H9 (cell line): Measurements from ENCODE around the gene SLCO2A1. TPM values are rescaled to one million over a fixed set of nuclear protein-coding genes. Genes with fewer than 3 reads are reported as not detected.

Experiments
- DNase-seq: peaks from one replicate; pipeline ENCODE4 v3.0.0-alpha.2; 2017
- H2AFZ ChIP-seq: one replicate; pipeline ENCODE4 v1.6.1; 2013; ENCODE audit warnings: mild to moderate bottlenecking, low read length, control low read depth, moderate library complexity
- H2AK5ac ChIP-seq: 2 replicates; pipeline ENCODE4 v1.6.1; 2013; ENCODE audit warnings: low read length, control low read depth, mixed read lengths; ENCODE audit not compliant: insufficient read length
- H2BK120ac ChIP-seq: one replicate; pipeline ENCODE4 v1.6.1; 2013; ENCODE audit warnings: low read depth, mild to moderate bottlenecking, low read length, control low read depth, inconsistent platforms; ENCODE audit not compliant: poor library complexity, severe bottlenecking
- H2BK12ac ChIP-seq: 2 replicates; pipeline ENCODE4 v1.6.1; 2013; ENCODE audit warnings: low read length, control low read depth, mixed read lengths, low read depth; ENCODE audit not compliant: insufficient read length
- H2BK15ac ChIP-seq: 2 replicates; pipeline ENCODE4 v1.6.1; 2013; ENCODE audit warnings: low read depth, low read length, control low read depth
- H2BK20ac ChIP-seq: one replicate; pipeline ENCODE4 v1.6.1; 2013; ENCODE audit warnings: low read depth, mild to moderate bottlenecking, low read length, control low read depth, inconsistent platforms; ENCODE audit not compliant: poor library complexity, severe bottlenecking
- H2BK5ac ChIP-seq: 2 replicates; pipeline ENCODE4 v1.6.1; 2013; ENCODE audit warnings: low read length, control low read depth, mixed read lengths; ENCODE audit not compliant: insufficient read length
- H3K14ac ChIP-seq: 2 replicates; pipeline ENCODE4 v1.6.1; 2013; ENCODE audit warnings: low read length, control low read depth; ENCODE audit not compliant: insufficient read depth
- H3K18ac ChIP-seq: 2 replicates; pipeline ENCODE4 v1.6.1; 2013; ENCODE audit warnings: low read depth, mild to moderate bottlenecking, mixed read lengths, low read length, control low read depth; ENCODE audit not compliant: insufficient read length
- H3K23ac ChIP-seq: 2 replicates; pipeline ENCODE4 v1.6.1; 2013; ENCODE audit warnings: low read length, control low read depth, mixed read lengths, low read depth; ENCODE audit not compliant: insufficient read length
- H3K23me2 ChIP-seq: 2 replicates; pipeline ENCODE4 v1.6.1; 2013; ENCODE audit warnings: low read depth, mild to moderate bottlenecking, mixed read lengths, low read length, control low read depth; ENCODE audit not compliant: insufficient read length, poor library complexity, severe bottlenecking
- H3K27ac ChIP-seq: 2 replicates; pipeline ENCODE4 v1.5.1; 2013; ENCODE audit warnings: low read length, control low read depth, mixed read lengths, low read depth; ENCODE audit not compliant: insufficient read length
- H3K27me3 ChIP-seq: 2 replicates; pipeline ENCODE4 v1.6.1; 2013; ENCODE audit warnings: low read length, control low read depth, inconsistent platforms; ENCODE audit not compliant: insufficient read depth
- H3K4ac ChIP-seq: 2 replicates; pipeline ENCODE4 v1.6.1; 2013; ENCODE audit warnings: low read depth, mild to moderate bottlenecking, control low read depth, inconsistent platforms, low read length, moderate library complexity
- H3K4me1 ChIP-seq: 2 replicates; pipeline ENCODE4 v1.6.1; 2013; ENCODE audit warnings: low read length, control low read depth, inconsistent platforms; ENCODE audit not compliant: insufficient read depth
- H3K4me2 ChIP-seq: 2 replicates; pipeline ENCODE4 v1.6.1; 2013; ENCODE audit warnings: low read length, control low read depth, mixed read lengths; ENCODE audit not compliant: insufficient read length, insufficient read depth
- H3K56ac ChIP-seq: 2 replicates; pipeline ENCODE4 v1.6.1; 2013; ENCODE audit warnings: low read depth, mild to moderate bottlenecking, mixed read lengths, low read length, control low read depth; ENCODE audit not compliant: insufficient read length
- H3K79me1 ChIP-seq: 2 replicates; pipeline ENCODE4 v1.6.1; 2013; ENCODE audit warnings: low read depth, mild to moderate bottlenecking, moderate library complexity, low read length, control low read depth, inconsistent platforms; ENCODE audit not compliant: insufficient read depth, poor library complexity, severe bottlenecking
- H3K79me2 ChIP-seq: 2 replicates; pipeline ENCODE4 v1.6.1; 2013; ENCODE audit warnings: low read length, control low read depth, inconsistent platforms; ENCODE audit not compliant: insufficient read depth
- H3K9ac ChIP-seq: 2 replicates; pipeline ENCODE4 v1.6.1; 2013; ENCODE audit warnings: low read length, control low read depth, mixed read lengths; ENCODE audit not compliant: insufficient read length; ENCODE audit errors: extremely low read depth
- H3K9me3 ChIP-seq: one replicate; pipeline ENCODE4 v1.6.1; 2013; ENCODE audit warnings: low read depth, low read length, inconsistent platforms; ENCODE audit not compliant: control insufficient read depth
- H3T11ph ChIP-seq: one replicate; pipeline ENCODE4 v1.6.1; 2013; ENCODE audit warnings: mild to moderate bottlenecking, low read length, control low read depth, inconsistent platforms
- H4K20me1 ChIP-seq: one replicate; pipeline ENCODE4 v1.6.1; 2013; ENCODE audit not compliant: control insufficient read depth, insufficient read length, insufficient read depth
- H4K5ac ChIP-seq: 2 replicates; pipeline ENCODE4 v1.6.1; 2013; ENCODE audit warnings: low read depth, mild to moderate bottlenecking, mixed read lengths, low read length, control low read depth; ENCODE audit not compliant: insufficient read length
- H4K8ac ChIP-seq: replicated peaks from 2 replicates; pipeline ENCODE4 v1.6.1; 2013; ENCODE audit warnings: low read length, control low read depth, mixed read lengths, low read depth; ENCODE audit not compliant: insufficient read length
- H4K91ac ChIP-seq: 2 replicates; pipeline ENCODE4 v1.6.1; 2013; ENCODE audit warnings: low read depth, mild to moderate bottlenecking, moderate library complexity, mixed read lengths, low read length, control low read depth; ENCODE audit not compliant: insufficient read length
- H3K27ac Mint-ChIP-seq, 3 experiments: 2 replicates in 2 of 3; 3 replicates in 1 of 3; pipeline ENCODE4 v1.8.0; 2020 to 2021; ENCODE audit warnings: mixed read lengths in 3 of 3, mild to moderate bottlenecking in 1 of 3, moderate library complexity in 1 of 3
- H3K27me3 Mint-ChIP-seq: 2 replicates; pipeline ENCODE4 v1.8.0; 2021; ENCODE audit warnings: low read depth, mild to moderate bottlenecking, moderate library complexity, mixed read lengths
- H3K36me3 Mint-ChIP-seq, 3 experiments: 2 replicates in 2 of 3; 3 replicates in 1 of 3; pipeline ENCODE4 v1.8.0; 2020 to 2021; ENCODE audit warnings: low read depth in 3 of 3, mixed read lengths in 3 of 3; ENCODE audit not compliant: insufficient read depth in 1 of 3
- H3K4me1 Mint-ChIP-seq, 2 experiments: 2 replicates each; pipeline ENCODE4 v1.8.0; 2020; ENCODE audit warnings: mixed read lengths in 2 of 2
- H3K4me3 Mint-ChIP-seq, 2 experiments: 2 replicates in 1 of 2; 3 replicates in 1 of 2; pipeline ENCODE4 v1.8.0; 2020 to 2021; ENCODE audit warnings: mild to moderate bottlenecking in 2 of 2, mixed read lengths in 2 of 2, moderate library complexity in 1 of 2
- H3K9me3 Mint-ChIP-seq, 2 experiments: 2 replicates in 1 of 2; 3 replicates in 1 of 2; pipeline ENCODE4 v1.8.0; 2020; ENCODE audit warnings: mild to moderate bottlenecking in 2 of 2, mixed read lengths in 2 of 2, moderate library complexity in 1 of 2
- WGBS: extraction: QIAGEN DNeasy Blood & Tissue Kit; methylation state at CpG from one replicate; pipeline ENCODE4 v1.1.7; 2013; ENCODE audit warnings: missing lambda C conversion rate, low lambda C conversion rate, mixed read lengths; ENCODE audit not compliant: insufficient read length; ENCODE audit errors: extremely low coverage; 5-methylcytosine and 5-hydroxymethylcytosine counted together
- total RNA-seq: library from RNA; stranded (reverse); gene quantifications from 2 replicates; pipeline ENCODE4 v1.2.1, GENCODE V29; 2021
- TF ChIP-seq, protein P1 (sequence below): fragments of 200-600 bp; sonication (generic); conservative IDR thresholded peaks from 3 replicates; pipeline ENCODE4 v1.8.0; 2021; ENCODE audit warnings: antibody characterized with exemption, mild to moderate bottlenecking

Gene SLCO2A1
- total RNA-seq, 1 experiment from 2014 or later, result 0.98 TPM

DNA sequence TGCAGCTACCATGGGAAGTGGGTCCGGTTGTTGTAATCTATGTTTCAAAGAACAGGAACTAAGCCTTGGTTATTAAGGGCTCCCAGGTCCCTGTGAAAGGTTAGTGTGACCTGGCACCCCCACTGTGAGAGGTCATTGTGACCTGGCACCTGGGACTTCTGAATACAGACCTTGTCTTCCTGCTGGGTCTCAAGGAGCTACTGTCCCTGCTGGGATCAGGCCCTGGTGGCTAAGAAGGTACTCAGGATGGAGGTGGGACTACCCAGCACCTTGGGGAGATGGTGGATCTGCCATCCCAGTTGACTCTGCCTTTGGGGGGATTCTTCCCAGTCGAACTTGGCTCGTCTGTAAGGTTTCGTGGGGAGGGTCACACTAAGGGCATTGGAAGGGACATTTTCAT, 10.3 kb upstream of the SLCO2A1 start:
- H3K79me1 ChIP-seq, result no peaks in the 10 kb centered on the region
- H3K18ac ChIP-seq, result no peak overlapping the region
- no peak for DNase-seq
- H4K5ac ChIP-seq, result no peak overlapping the region
- Mint-ChIP-seq H3K27me3 (peaks cover 1% of the 10 kb centered on the region), H3K4me1 (peaks cover 0 to 6% of the 10 kb centered on the region in 2 experiments; a peak in 2 of 4 replicates), H3K36me3 (peaks cover 5 to 17% (median 12%) of the 10 kb centered on the region in 3 experiments; a peak in 5 of 7 replicates), H3K4me3 (no peak overlapping the region), H3K9me3 (peaks cover 28 to 29% of the 10 kb centered on the region in 2 experiments), H3K27ac (no peak overlapping the region)
- no peak overlapping the region for H3K14ac ChIP-seq
- TF ChIP-seq, protein P1, sequence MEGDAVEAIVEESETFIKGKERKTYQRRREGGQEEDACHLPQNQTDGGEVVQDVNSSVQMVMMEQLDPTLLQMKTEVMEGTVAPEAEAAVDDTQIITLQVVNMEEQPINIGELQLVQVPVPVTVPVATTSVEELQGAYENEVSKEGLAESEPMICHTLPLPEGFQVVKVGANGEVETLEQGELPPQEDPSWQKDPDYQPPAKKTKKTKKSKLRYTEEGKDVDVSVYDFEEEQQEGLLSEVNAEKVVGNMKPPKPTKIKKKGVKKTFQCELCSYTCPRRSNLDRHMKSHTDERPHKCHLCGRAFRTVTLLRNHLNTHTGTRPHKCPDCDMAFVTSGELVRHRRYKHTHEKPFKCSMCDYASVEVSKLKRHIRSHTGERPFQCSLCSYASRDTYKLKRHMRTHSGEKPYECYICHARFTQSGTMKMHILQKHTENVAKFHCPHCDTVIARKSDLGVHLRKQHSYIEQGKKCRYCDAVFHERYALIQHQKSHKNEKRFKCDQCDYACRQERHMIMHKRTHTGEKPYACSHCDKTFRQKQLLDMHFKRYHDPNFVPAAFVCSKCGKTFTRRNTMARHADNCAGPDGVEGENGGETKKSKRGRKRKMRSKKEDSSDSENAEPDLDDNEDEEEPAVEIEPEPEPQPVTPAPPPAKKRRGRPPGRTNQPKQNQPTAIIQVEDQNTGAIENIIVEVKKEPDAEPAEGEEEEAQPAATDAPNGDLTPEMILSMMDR, result no peak
- no peak overlapping the region for H2BK5ac ChIP-seq
- no peak overlapping the region for H4K91ac ChIP-seq
- no peak overlapping the region for H2BK12ac ChIP-seq
- H3K27ac ChIP-seq, result no peak overlapping the region
- no CpG with 5 or more reads among the region's 4 CpGs for WGBS
- no peaks in the 10 kb centered on the region for H3K4me1 ChIP-seq
- no peaks in the 10 kb centered on the region for H3K23me2 ChIP-seq
- no peak overlapping the region for H3T11ph ChIP-seq
- H3K23ac ChIP-seq, result no peak overlapping the region
- H2BK15ac ChIP-seq, result no peak overlapping the region
- no peaks in the 10 kb centered on the region for H4K20me1 ChIP-seq
- no peak overlapping the region for H4K8ac ChIP-seq
- no peak overlapping the region for H3K4me2 ChIP-seq
- H3K27me3 ChIP-seq, result no peaks in the 10 kb centered on the region
- H2AK5ac ChIP-seq, result no peak overlapping the region
- H2BK20ac ChIP-seq, result no peak overlapping the region
- no peak overlapping the region for H3K4ac ChIP-seq
- H2BK120ac ChIP-seq, result no peak overlapping the region
- peaks cover 10% of the 10 kb centered on the region for H3K9me3 ChIP-seq
- no peak overlapping the region for H3K56ac ChIP-seq
- no peak overlapping the region for H3K9ac ChIP-seq
- H3K79me2 ChIP-seq, result no peaks in the 10 kb centered on the region
- H2AFZ ChIP-seq, result no peak overlapping the region
